ENCODE measurements around the gene ARHGEF4. TPM values are rescaled to one million over a fixed set of nuclear protein-coding genes. Genes with fewer than 3 reads are reported as not detected.

ARHGEF4 gene
- total RNA-seq, 1 experiment from 2014 or later, result 12.2 TPM

GRCh38 chr2:131092458-131093005, 255.8 kb downstream of the ARHGEF4 start:
- no peak for DNase-seq (ENCODE audit: low spot score)

- DNase-seq (ENCODE audit: low spot score), result peak; percentile 71
Observed at GRCh38 chr2:131093006-131093695, 256.4 kb downstream of the ARHGEF4 start, which contains the start of gene FAM168B. TSS of gene FAM168B (minus strand) at chr2:131093460. CDS start at chr2:131082646, 10,814 bp downstream.

- DNase-seq (ENCODE audit: low spot score), result peak; percentile 56
Observed at GRCh38 chr2:131093696-131094462, 257.2 kb downstream of the ARHGEF4 start.

DNA sequence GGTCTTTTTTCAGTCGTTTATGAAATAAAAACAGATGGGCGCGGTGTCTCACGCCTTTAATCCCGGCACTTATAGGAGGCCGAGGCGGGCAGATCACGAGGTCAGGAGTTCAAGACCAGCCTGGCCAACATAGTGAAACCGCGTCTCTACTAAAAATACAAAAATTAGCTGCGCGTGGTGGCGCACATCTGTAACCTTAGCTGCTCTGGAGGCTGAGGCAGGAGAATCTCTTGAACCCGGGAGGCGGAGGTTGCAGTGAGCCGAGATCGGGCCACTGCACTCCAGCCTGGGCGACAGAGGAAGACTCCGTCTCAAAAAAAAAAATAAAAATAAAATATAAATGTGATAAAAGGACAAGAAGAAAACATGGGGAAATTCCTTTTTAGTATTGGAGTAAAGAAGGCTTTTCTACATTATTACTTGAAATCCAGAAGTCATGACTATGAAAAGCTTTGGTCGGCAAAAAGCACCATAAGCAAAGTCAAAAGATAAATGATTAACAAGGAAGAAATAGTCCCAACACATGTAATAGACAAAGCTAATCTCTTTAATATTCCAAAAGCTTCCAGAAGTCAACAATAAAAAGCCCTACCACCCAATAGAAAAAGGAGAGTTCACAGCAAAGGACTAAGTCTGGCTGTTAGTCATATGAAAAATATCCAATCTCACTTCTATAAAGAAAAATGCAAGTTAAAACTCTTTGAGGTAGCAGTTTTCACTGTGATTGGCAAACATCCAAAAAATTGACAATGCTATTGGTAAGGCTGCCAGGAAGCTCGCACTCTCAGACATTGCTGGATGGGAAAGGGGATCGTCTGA, 258.0 kb downstream of the ARHGEF4 start:
- no peak for DNase-seq (ENCODE audit: low spot score)

Other genes starting within 250 kb of the ARHGEF4 start
- gene CFC1, start 237.3 kb upstream of the ARHGEF4 start, total RNA-seq (2014; rRNA removed; shearing (Covaris generic)), result not detected in 2 replicates
- gene POTEJ, start 225.5 kb upstream of the ARHGEF4 start, total RNA-seq (2014; rRNA removed; shearing (Covaris generic)), result not detected in 2 replicates
- gene GPR148, start 107.8 kb upstream of the ARHGEF4 start, total RNA-seq (2014; rRNA removed; shearing (Covaris generic)), result not detected in 2 replicates
- gene AMER3, start 81.4 kb upstream of the ARHGEF4 start, total RNA-seq (2014; rRNA removed; shearing (Covaris generic)), result not detected in 2 replicates

Measured in A172 (cell line).